CD4-positive, alpha-beta memory T cell (primary cell): Measurements from ENCODE around the gene ERC2. TPM values are rescaled to one million over a fixed set of nuclear protein-coding genes. Genes with fewer than 3 reads are reported as not detected.

Experiments used
- CTCF ChIA-PET: fragments of 350-600 bp; sonication (Branson Sonifier 250); formaldehyde crosslinking; loops from one replicate; lab custom pipeline; 2021; ENCODE audit warnings: inconsistent platforms; ENCODE audit not compliant: partially characterized antibody; lab: Charles Lee
- POLR2A ChIA-PET: fragments of 350-600 bp; sonication (Branson Sonifier 250); formaldehyde crosslinking; loops from one replicate; lab custom pipeline; 2021; ENCODE audit not compliant: partially characterized antibody; lab: Charles Lee
- DNase-seq, 5 donors: peaks; one replicate each; pipeline versions ENCODE4 v3.0.0 to v3.0.0-alpha.2; 2020 to 2022; ENCODE audit warnings: mixed read lengths in 1 of 5
- H3K27ac ChIP-seq: one replicate; pipeline ENCODE4 v1.7.0; 2013; ENCODE audit warnings: low read depth, low read length
- H3K27me3 ChIP-seq: 2 replicates; pipeline ENCODE4 v1.7.0; 2013; ENCODE audit warnings: mild to moderate bottlenecking, low read length, moderate library complexity; ENCODE audit not compliant: insufficient read depth
- H3K36me3 ChIP-seq: 2 replicates; pipeline ENCODE4 v1.7.0; 2013; ENCODE audit warnings: mild to moderate bottlenecking, low read length, moderate library complexity; ENCODE audit not compliant: insufficient read depth
- H3K4me1 ChIP-seq: 2 replicates; pipeline ENCODE4 v1.7.0; 2013; ENCODE audit warnings: mild to moderate bottlenecking, low read length, moderate library complexity; ENCODE audit not compliant: insufficient read depth
- H3K4me3 ChIP-seq, 2 donors: one replicate each; pipeline ENCODE4 v1.7.0; 2013; ENCODE audit warnings: low read length in 2 of 2, mild to moderate bottlenecking in 1 of 2
- H3K9me3 ChIP-seq, 2 donors: one replicate each; pipeline ENCODE4 v1.7.0; 2013; ENCODE audit warnings: low read length in 2 of 2, control low read depth in 1 of 2; ENCODE audit not compliant: control insufficient read depth in 1 of 2
- H3K27ac Mint-ChIP-seq, 7 donors: one replicate each; pipeline ENCODE4 v1.8.0; 2020 to 2021; ENCODE audit warnings: mixed read lengths in 7 of 7, mild to moderate bottlenecking in 6 of 7, inconsistent platforms in 3 of 7, moderate library complexity in 3 of 7
- H3K27me3 Mint-ChIP-seq, 2 donors: one replicate each; pipeline ENCODE4 v1.8.0; 2020 to 2021; ENCODE audit warnings: mixed read lengths in 2 of 2
- H3K36me3 Mint-ChIP-seq, 2 donors: one replicate each; pipeline ENCODE4 v1.8.0; 2020 to 2021; ENCODE audit warnings: mixed read lengths in 2 of 2, inconsistent platforms in 1 of 2, mild to moderate bottlenecking in 1 of 2
- H3K4me1 Mint-ChIP-seq, 4 donors: one replicate each; pipeline ENCODE4 v1.8.0; 2020 to 2021; ENCODE audit warnings: mixed read lengths in 4 of 4, mild to moderate bottlenecking in 1 of 4
- H3K4me3 Mint-ChIP-seq, 8 donors: one replicate each; pipeline ENCODE4 v1.8.0; 2020 to 2021; ENCODE audit warnings: mixed read lengths in 8 of 8, mild to moderate bottlenecking in 7 of 8, moderate library complexity in 6 of 8, inconsistent platforms in 3 of 8
- H3K9me3 Mint-ChIP-seq, 8 donors: one replicate each; pipeline ENCODE4 v1.8.0; 2020 to 2021; ENCODE audit warnings: mixed read lengths in 8 of 8, mild to moderate bottlenecking in 5 of 8, inconsistent platforms in 3 of 8, moderate library complexity in 1 of 8
- intact Hi-C: fragments of 100-400 bp; cut with micrococcal nuclease; formaldehyde crosslinking; loops from one replicate; pipeline ENCODE4 v1.15.1; 2023
- polyA plus RNA-seq, 2 donors: library from polyadenylated mRNA; unstranded; fragments of 300-500 nt; fragmentation: Illumina TruSeq; gene quantifications; one replicate each; pipeline ENCODE4 v1.2.3, GENCODE V29; 2021
- total RNA-seq, 2 experiments: library from RNA; stranded (reverse); gene quantifications; one replicate each; pipeline ENCODE4 v1.2.3, GENCODE V29; 2021

The ERC2 gene
- total and polyA plus RNA-seq, 4 experiments from 2014 or later: not detected

DNA sequence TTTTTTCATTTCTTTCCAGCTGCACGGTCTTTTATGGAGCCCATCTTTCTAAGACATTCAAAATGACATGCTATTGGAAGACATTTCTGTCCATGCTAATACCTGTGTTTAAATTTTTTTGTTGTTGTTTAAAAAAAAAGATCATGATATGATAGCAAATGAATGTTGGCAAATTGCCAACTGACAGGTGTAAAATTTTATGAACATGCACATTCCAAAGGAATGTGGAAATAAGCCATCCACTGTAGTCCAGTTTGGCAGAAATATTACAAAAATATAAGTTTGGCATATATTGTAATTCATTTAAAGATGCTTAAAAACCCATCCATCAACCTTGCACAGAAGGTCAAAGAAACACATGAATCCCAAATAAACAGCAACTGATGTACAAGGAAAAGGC lies 905.6 kb downstream of the ERC2 start:
- no peaks in the 10 kb centered on the region for H3K4me1 Mint-ChIP-seq
- no peaks in the 10 kb centered on the region for H3K27me3 ChIP-seq
- intact Hi-C loops: no loop called here
- H3K27ac ChIP-seq: no peak overlapping the region
- no peak overlapping the region for H3K4me3 Mint-ChIP-seq
- no peaks in the 10 kb centered on the region for H3K36me3 ChIP-seq
- no peaks in the 10 kb centered on the region for H3K9me3 ChIP-seq
- no peaks in the 10 kb centered on the region for H3K4me1 ChIP-seq
- no peak overlapping the region for H3K4me3 ChIP-seq
- POLR2A ChIA-PET: no interaction called here
- no peak overlapping the region for H3K27ac Mint-ChIP-seq
- DNase-seq: no peak
- peaks cover 0 to 5% (median 0%) of the 10 kb centered on the region in 8 donors for H3K9me3 Mint-ChIP-seq
- H3K27me3 Mint-ChIP-seq: no peaks in the 10 kb centered on the region
- H3K36me3 Mint-ChIP-seq: no peaks in the 10 kb centered on the region
- CTCF ChIA-PET: no interaction called here

DNA sequence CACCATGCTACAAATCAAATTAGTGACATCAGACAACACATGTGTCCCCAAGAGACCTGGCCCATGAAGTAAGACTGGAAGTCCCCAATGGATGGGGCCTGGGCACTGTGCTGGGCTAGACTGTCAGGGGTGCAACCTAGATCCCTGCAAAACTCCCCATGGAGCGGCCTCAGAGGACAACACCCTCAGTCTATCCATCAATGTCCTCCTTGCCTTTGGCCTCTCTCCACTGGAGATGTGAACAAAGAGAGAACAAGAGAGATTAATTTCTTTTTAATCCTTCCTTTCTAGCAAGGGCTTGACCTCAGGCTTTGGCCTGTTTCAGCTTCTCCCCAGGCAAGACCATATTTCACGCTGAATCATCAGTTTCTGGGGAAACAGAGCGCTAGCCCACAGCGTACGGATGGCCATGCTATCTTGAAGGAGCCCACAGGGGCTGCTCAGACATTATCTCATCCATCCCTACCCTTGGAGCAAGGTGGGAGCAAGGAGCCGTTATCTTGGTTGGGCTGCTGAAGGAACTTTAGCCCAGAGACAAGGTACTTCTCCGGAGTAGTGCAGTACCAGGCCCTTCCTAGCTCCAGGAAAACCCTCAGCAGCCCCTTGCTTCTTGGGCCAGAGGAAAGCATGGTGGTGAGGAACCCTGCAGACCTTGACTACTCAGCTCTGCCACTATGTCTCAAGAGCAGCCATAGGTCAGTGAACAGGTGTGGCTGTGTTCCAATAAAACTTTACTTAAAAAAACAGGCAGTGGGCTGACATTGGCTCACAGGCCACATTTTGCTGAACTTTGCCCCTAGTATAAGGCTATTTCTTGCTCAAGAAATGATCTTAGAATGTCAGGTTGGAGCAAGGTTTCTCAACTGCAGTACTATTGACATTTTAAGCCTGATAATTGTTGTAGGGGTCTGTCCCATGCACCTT lies 908.5 kb downstream of the ERC2 start:
- H3K4me1 Mint-ChIP-seq: no peaks in the 10 kb centered on the region
- peaks cover 0 to 3% (median 0%) of the 10 kb centered on the region in 8 donors for H3K9me3 Mint-ChIP-seq
- POLR2A ChIA-PET: no interaction called here
- no peak for DNase-seq
- intact Hi-C loops: no loop called here
- no peak overlapping the region for H3K27ac Mint-ChIP-seq
- no peak overlapping the region for H3K4me3 Mint-ChIP-seq
- no peaks in the 10 kb centered on the region for H3K9me3 ChIP-seq
- H3K27me3 Mint-ChIP-seq: no peaks in the 10 kb centered on the region
- H3K4me1 ChIP-seq: no peaks in the 10 kb centered on the region
- CTCF ChIA-PET: no interaction called here
- no peaks in the 10 kb centered on the region for H3K36me3 Mint-ChIP-seq
- no peak overlapping the region for H3K4me3 ChIP-seq
- H3K36me3 ChIP-seq: no peaks in the 10 kb centered on the region
- H3K27me3 ChIP-seq: no peaks in the 10 kb centered on the region
- no peak overlapping the region for H3K27ac ChIP-seq

DNA sequence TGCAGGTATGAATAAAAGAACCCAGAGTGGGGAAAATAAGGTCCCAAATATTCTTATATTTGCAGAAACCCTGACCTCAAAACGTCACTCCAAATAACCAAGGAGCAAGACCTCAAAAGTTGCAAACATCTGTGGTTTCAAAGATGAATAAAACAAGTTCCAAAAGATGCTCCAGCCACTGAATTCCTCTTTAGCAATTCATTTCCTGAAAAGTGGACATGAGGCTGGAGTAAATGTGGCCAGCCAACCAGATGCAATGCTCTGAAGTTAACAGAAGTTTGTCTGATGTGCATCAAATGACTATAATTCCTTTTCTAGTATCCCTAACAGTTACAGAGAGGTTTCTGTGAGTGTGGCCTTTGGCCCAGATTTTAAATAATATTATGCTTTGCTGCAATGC lies 910.0 kb downstream of the ERC2 start:
- POLR2A ChIA-PET: no interaction called here
- Histone ChIP-seq H3K9me3 (no peaks in the 10 kb centered on the region), H3K27ac (no peak overlapping the region), H3K36me3 (no peaks in the 10 kb centered on the region), H3K27me3 (no peaks in the 10 kb centered on the region), H3K4me1 (no peaks in the 10 kb centered on the region), H3K4me3 (no peak overlapping the region)
- H3K4me3 Mint-ChIP-seq: no peak overlapping the region
- no peaks in the 10 kb centered on the region for H3K4me1 Mint-ChIP-seq
- H3K27me3 Mint-ChIP-seq: no peaks in the 10 kb centered on the region
- no peak overlapping the region for H3K27ac Mint-ChIP-seq
- no peak for DNase-seq
- peaks cover 0 to 3% (median 0%) of the 10 kb centered on the region in 8 donors for H3K9me3 Mint-ChIP-seq
- H3K36me3 Mint-ChIP-seq: no peaks in the 10 kb centered on the region
- intact Hi-C loops: no loop called here
- CTCF ChIA-PET: no interaction called here

DNA sequence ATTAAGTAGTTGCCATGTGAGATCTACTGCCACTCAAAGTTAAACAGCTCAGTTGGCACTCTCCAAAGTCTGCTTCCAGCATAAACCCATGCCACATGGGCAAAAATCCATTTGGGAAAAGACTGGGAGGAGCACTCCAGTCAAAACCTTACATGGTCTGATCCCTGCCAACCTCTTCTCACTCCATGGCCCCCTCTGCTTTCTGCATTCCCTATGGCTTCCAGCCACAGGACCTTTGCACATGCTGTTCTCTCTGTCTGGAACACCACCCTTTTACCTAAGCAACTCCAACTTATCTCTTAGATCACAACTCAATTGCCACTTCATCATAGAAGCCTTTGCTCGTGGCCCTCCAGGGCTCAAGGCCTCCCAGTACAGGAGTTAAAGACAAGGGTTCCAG lies 910.7 kb downstream of the ERC2 start:
- Histone ChIP-seq H3K4me3 (no peak overlapping the region), H3K36me3 (no peaks in the 10 kb centered on the region), H3K27me3 (no peaks in the 10 kb centered on the region), H3K27ac (no peak overlapping the region), H3K9me3 (no peaks in the 10 kb centered on the region), H3K4me1 (no peaks in the 10 kb centered on the region)
- DNase-seq: no peak
- ChIA-PET CTCF (no interaction called here), POLR2A (no interaction called here)
- intact Hi-C loops: no loop called here
- Mint-ChIP-seq H3K4me3 (no peak overlapping the region), H3K4me1 (no peaks in the 10 kb centered on the region), H3K27me3 (no peaks in the 10 kb centered on the region), H3K27ac (no peak overlapping the region), H3K36me3 (no peaks in the 10 kb centered on the region), H3K9me3 (peaks cover 0 to 3% (median 0%) of the 10 kb centered on the region in 8 donors)

- intact Hi-C loops: no loop called here
- no peaks in the 10 kb centered on the region for H3K4me1 Mint-ChIP-seq
- Histone ChIP-seq H3K4me3 (no peak overlapping the region), H3K27me3 (no peaks in the 10 kb centered on the region), H3K9me3 (no peaks in the 10 kb centered on the region), H3K27ac (no peak overlapping the region), H3K4me1 (no peaks in the 10 kb centered on the region), H3K36me3 (no peaks in the 10 kb centered on the region)
- H3K4me3 Mint-ChIP-seq: no peak overlapping the region
- CTCF ChIA-PET: no interaction called here
- no peak for DNase-seq
- H3K36me3 Mint-ChIP-seq: no peaks in the 10 kb centered on the region
- no peak overlapping the region for H3K27ac Mint-ChIP-seq
- POLR2A ChIA-PET: no interaction called here
- H3K27me3 Mint-ChIP-seq: no peaks in the 10 kb centered on the region
- peaks cover 0 to 4% (median 0%) of the 10 kb centered on the region in 8 donors for H3K9me3 Mint-ChIP-seq
These were observed 911.4 kb downstream of the ERC2 start for GRCh38 chr3:55556619-55557537.

- Histone ChIP-seq H3K27ac (no peak overlapping the region), H3K9me3 (no peaks in the 10 kb centered on the region), H3K4me3 (no peak overlapping the region), H3K4me1 (no peaks in the 10 kb centered on the region), H3K27me3 (no peaks in the 10 kb centered on the region), H3K36me3 (no peaks in the 10 kb centered on the region)
- H3K4me3 Mint-ChIP-seq: no peak overlapping the region
- CTCF ChIA-PET: interaction anchor here (0.5 kb wide), 1 partner anchor 17 kb away, joined by 3 read pairs; no protein-coding TSS in a partner anchor
- H3K27me3 Mint-ChIP-seq: no peaks in the 10 kb centered on the region
- H3K9me3 Mint-ChIP-seq: peaks cover 0 to 5% (median 0%) of the 10 kb centered on the region in 8 donors
- POLR2A ChIA-PET: no interaction called here
- no peak overlapping the region for H3K27ac Mint-ChIP-seq
- intact Hi-C loops: no loop called here
- H3K36me3 Mint-ChIP-seq: no peaks in the 10 kb centered on the region
- no peak for DNase-seq
- no peaks in the 10 kb centered on the region for H3K4me1 Mint-ChIP-seq
These were observed 912.2 kb downstream of the ERC2 start for GRCh38 chr3:55555873-55556618.
